GM18519 (cell line): ENCODE data around the gene NOMO2.
"Not testable (repeated sequence)": the region's sequence is repeated elsewhere in the genome, so short reads cannot be mapped to it uniquely, and the experiment has no call there.

Experiments
- ATAC-seq: cut with Tn5 transposase; IDR thresholded peaks from one replicate; pipeline ENCODE4 v1.9.1; 2021; ENCODE audit warnings: mild to moderate bottlenecking, moderate library complexity; ENCODE audit not compliant: unreplicated experiment, low FRiP score

Gene NOMO2

GRCh38 chr16:18382696-18383095 lies 179.2 kb downstream of the NOMO2 start:
- not testable (repeated sequence) for ATAC-seq
